Measurements from ENCODE around the gene SLC17A5.

DNA sequence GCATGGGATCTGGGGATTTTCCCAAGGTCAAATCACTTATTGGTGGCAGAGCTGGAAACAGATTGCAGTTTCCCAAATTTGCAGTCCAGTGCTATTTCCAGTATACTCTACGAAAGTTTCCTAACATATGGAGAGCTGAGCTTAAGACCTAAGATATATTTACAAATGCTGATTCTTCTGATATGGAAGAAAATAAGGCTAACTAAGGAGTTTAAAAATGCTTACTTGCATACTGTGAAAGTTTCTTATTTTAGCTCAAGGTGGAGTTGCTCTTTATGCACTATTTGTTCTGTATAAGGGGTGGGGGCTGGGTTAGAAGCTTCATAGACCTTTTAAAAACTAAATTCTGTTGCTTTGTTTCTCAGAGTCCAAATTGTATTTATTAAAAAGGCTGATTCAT, 49.7 kb upstream of the SLC17A5 start:
- TF ChIP-seq EZH2 (IDR thresholded peaks at IDR 0.05; ENCODE audit: borderline replicate concordance, low read length): no peak
- TF ChIP-seq, protein P1, sequence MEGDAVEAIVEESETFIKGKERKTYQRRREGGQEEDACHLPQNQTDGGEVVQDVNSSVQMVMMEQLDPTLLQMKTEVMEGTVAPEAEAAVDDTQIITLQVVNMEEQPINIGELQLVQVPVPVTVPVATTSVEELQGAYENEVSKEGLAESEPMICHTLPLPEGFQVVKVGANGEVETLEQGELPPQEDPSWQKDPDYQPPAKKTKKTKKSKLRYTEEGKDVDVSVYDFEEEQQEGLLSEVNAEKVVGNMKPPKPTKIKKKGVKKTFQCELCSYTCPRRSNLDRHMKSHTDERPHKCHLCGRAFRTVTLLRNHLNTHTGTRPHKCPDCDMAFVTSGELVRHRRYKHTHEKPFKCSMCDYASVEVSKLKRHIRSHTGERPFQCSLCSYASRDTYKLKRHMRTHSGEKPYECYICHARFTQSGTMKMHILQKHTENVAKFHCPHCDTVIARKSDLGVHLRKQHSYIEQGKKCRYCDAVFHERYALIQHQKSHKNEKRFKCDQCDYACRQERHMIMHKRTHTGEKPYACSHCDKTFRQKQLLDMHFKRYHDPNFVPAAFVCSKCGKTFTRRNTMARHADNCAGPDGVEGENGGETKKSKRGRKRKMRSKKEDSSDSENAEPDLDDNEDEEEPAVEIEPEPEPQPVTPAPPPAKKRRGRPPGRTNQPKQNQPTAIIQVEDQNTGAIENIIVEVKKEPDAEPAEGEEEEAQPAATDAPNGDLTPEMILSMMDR (conservative IDR thresholded peaks at IDR 0.05 in 1 of 2, IDR thresholded peaks at IDR 0.05 in 1 of 2; ENCODE audit: extremely low read depth in 1 of 2, insufficient read depth in 1 of 2, low read depth in 1 of 2, low read length in 2 of 2): no peak
